Measurements from ENCODE around the gene NXPH2.

NXPH2 gene

GRCh38 chr2:138779781-138780445 is at the start of gene NXPH2:
NXPH2 (minus strand) TSS chr2:138780390; CDS start chr2:138780241, 149 bp downstream.
- DNase-seq (ENCODE audit: low spot score) = peak; percentile 80

GRCh38 chr2:138829326-138829919 is 49.2 kb upstream of the NXPH2 start:
- DNase-seq (ENCODE audit: low spot score) = peak; percentile 70

- no peak for DNase-seq (ENCODE audit: low spot score)
These were observed 47.4 kb upstream of the NXPH2 start for GRCh38 chr2:138827426-138828054.

GRCh38 chr2:138823666-138824065 is 43.5 kb upstream of the NXPH2 start:
- no peak for DNase-seq (ENCODE audit: low spot score)

GRCh38 chr2:138819964-138820363 is 39.8 kb upstream of the NXPH2 start:
- DNase-seq (ENCODE audit: low spot score) = no peak

GRCh38 chr2:138818556-138818955 is 38.4 kb upstream of the NXPH2 start:
- DNase-seq (ENCODE audit: low spot score) = no peak

- DNase-seq (ENCODE audit: low spot score) = no peak
These were observed 34.1 kb upstream of the NXPH2 start for GRCh38 chr2:138814123-138814898.

GRCh38 chr2:138811431-138811830 is 31.2 kb upstream of the NXPH2 start:
- no peak for DNase-seq (ENCODE audit: low spot score)

GRCh38 chr2:138794724-138795123 is 14.5 kb upstream of the NXPH2 start:
- DNase-seq (ENCODE audit: low spot score) = no peak

- DNase-seq (ENCODE audit: low spot score) = no peak
These were observed 7.0 kb upstream of the NXPH2 start for GRCh38 chr2:138787053-138787666.

GRCh38 chr2:138782383-138782782 is 2.2 kb upstream of the NXPH2 start:
- DNase-seq (ENCODE audit: low spot score) = no peak

- DNase-seq (ENCODE audit: low spot score) = no peak
These were observed 718 bp upstream of the NXPH2 start for GRCh38 chr2:138780908-138781307.

GRCh38 chr2:138780446-138780880 is 273 bp upstream of the NXPH2 start:
- DNase-seq (ENCODE audit: low spot score) = peak; percentile 69

- DNase-seq (ENCODE audit: low spot score) = no peak
These were observed 797 bp downstream of the NXPH2 start for GRCh38 chr2:138779406-138779780.

- no peak for DNase-seq (ENCODE audit: low spot score)
These were observed 2.2 kb downstream of the NXPH2 start for GRCh38 chr2:138777996-138778395.

GRCh38 chr2:138775736-138776135 is 4.5 kb downstream of the NXPH2 start:
- no peak for DNase-seq (ENCODE audit: low spot score)

- DNase-seq (ENCODE audit: low spot score) = no peak
These were observed 8.7 kb downstream of the NXPH2 start for GRCh38 chr2:138771534-138771933.

GRCh38 chr2:138767101-138767500 is 13.1 kb downstream of the NXPH2 start:
- DNase-seq (ENCODE audit: low spot score) = no peak

- no peak for DNase-seq (ENCODE audit: low spot score)
These were observed 13.7 kb downstream of the NXPH2 start for GRCh38 chr2:138766464-138766863.

- no peak for DNase-seq (ENCODE audit: low spot score)
These were observed 16.2 kb downstream of the NXPH2 start for GRCh38 chr2:138763971-138764370.

GRCh38 chr2:138762533-138762932 is 17.7 kb downstream of the NXPH2 start:
- DNase-seq (ENCODE audit: low spot score) = no peak

- DNase-seq (ENCODE audit: low spot score) = no peak
These were observed 19.5 kb downstream of the NXPH2 start for GRCh38 chr2:138760676-138761075.
